ENCODE results near the gene SMCO3.

The SMCO3 gene

GRCh38 chr12:14834509-14834908 is 20.5 kb upstream of the SMCO3 start:
- no peak for TF ChIP-seq CTCF (IDR thresholded peaks at IDR 0.05; ENCODE audit: borderline replicate concordance, control extremely low read depth, extremely low read depth, insufficient read depth, missing control alignments)
- in situ Hi-C loops (cut with MboI; ENCODE audit: low sequenced_read_pairs, unreplicated experiment), result no loop called here
- DNase-seq (ENCODE audit: low spot score), result no peak

DNA sequence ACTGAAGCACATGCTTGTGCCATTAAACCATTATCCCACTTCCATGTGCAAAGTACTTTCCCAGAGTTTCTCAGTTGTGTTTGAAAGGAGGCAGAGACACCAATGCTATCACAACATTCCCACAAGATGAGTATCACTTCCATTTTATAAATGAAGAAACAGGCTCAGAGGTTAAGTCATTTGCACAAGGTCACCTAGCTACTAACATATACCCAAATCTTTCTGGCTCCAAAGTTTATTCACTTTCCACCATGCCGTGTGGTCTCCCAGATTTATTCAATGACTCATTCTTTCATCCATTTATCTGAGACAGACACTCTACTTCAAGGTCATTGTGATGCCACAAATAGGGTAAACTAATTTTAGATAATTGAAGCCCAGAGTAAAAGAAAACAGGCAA is 20.0 kb upstream of the SMCO3 start:
- TF ChIP-seq CTCF (IDR thresholded peaks at IDR 0.05; ENCODE audit: borderline replicate concordance, control extremely low read depth, extremely low read depth, insufficient read depth, missing control alignments), result no peak

DNA sequence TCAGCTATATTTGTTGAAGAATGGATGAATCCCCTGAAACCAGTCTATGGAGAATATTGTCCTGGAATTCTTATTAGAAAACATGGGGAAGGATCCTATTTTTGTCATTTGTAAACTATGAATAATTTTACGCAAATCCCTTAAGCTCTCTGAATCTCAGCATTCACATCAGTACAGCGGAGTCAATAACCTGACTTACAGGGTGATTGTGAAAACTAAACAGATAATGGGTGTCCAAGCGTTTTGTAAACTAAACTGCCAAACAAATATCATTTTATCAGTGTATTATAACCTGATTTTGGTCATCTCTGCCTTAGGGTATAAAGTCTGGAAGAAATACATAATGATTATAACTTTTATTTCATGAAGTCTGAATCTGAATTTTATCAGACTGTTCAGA is 19.4 kb upstream of the SMCO3 start:
- no peak for DNase-seq (ENCODE audit: low spot score)
- no peak for TF ChIP-seq CTCF (IDR thresholded peaks at IDR 0.05; ENCODE audit: borderline replicate concordance, control extremely low read depth, extremely low read depth, insufficient read depth, missing control alignments)
- in situ Hi-C loops (cut with MboI; ENCODE audit: low sequenced_read_pairs, unreplicated experiment), result no loop called here

More for the DNA sequence above, 20.0 kb upstream of the SMCO3 start:
- no peak for DNase-seq (ENCODE audit: low spot score)
- in situ Hi-C loops (cut with MboI; ENCODE audit: low sequenced_read_pairs, unreplicated experiment), result no loop called here

GRCh38 chr12:14828892-14829291 is 14.9 kb upstream of the SMCO3 start:
- DNase-seq (ENCODE audit: low spot score), result peak; percentile 18
- TF ChIP-seq CTCF (IDR thresholded peaks at IDR 0.05; ENCODE audit: borderline replicate concordance, control extremely low read depth, extremely low read depth, insufficient read depth, missing control alignments), result no peak
- in situ Hi-C loops (cut with MboI; ENCODE audit: low sequenced_read_pairs, unreplicated experiment), result no loop called here

GRCh38 chr12:14827043-14827442 is 13.1 kb upstream of the SMCO3 start:
- in situ Hi-C loops (cut with MboI; ENCODE audit: low sequenced_read_pairs, unreplicated experiment), result no loop called here
- DNase-seq (ENCODE audit: low spot score), result no peak
- TF ChIP-seq CTCF (IDR thresholded peaks at IDR 0.05; ENCODE audit: borderline replicate concordance, control extremely low read depth, extremely low read depth, insufficient read depth, missing control alignments), result no peak

DNA sequence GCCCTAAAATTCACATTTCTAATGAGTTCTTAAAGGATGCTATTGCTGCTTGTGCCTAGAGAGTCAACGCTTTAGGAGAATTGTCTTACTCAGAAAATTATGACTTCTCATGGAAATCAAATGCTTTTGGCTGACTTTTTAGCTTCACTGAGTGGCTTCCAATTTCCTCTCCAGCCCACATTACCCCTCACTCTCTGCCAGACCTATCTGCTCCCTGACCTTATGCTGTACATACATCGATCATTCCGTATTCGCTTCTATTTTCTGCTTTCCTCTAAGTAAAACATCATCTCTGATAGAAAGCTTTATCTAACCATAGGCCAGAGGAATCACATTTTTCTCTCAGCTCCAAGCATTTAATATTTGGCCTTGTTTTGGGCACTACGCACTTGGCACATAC is 12.5 kb upstream of the SMCO3 start:
- no peak for TF ChIP-seq CTCF (IDR thresholded peaks at IDR 0.05; ENCODE audit: borderline replicate concordance, control extremely low read depth, extremely low read depth, insufficient read depth, missing control alignments)
- in situ Hi-C loops (cut with MboI; ENCODE audit: low sequenced_read_pairs, unreplicated experiment), result no loop called here
- DNase-seq (ENCODE audit: low spot score), result no peak

- TF ChIP-seq CTCF (IDR thresholded peaks at IDR 0.05; ENCODE audit: borderline replicate concordance, control extremely low read depth, extremely low read depth, insufficient read depth, missing control alignments), result no peak
- in situ Hi-C loops (cut with MboI; ENCODE audit: low sequenced_read_pairs, unreplicated experiment), result no loop called here
Observed at GRCh38 chr12:14825256-14825655, 11.3 kb upstream of the SMCO3 start.

More at GRCh38 chr12:14825256-14825655, 11.3 kb upstream of the SMCO3 start:
- DNase-seq (ENCODE audit: low spot score), result no peak
